Stimulated activated effector memory CD8-positive, alpha-beta T cell treated with anti-CD3 and anti-CD28 coated beads, Interleukin-12 subunit alpha, Interleukin-12 subunit beta, amount 100 ng/mL, for 72 hours (primary cell): ENCODE data around the gene UNCX.
"Not testable (repeated sequence)": the region's sequence is repeated elsewhere in the genome, so short reads cannot be mapped to it uniquely, and the experiment has no call there.

Experiments used
- ATAC-seq: fragments of 150-1000 bp; cut with Tn5 transposase; 2 replicates; pipeline ENCODE4 v1.10.0; 2021
- DNase-seq, 2 donors: peaks; one replicate each; pipeline ENCODE4 v3.0.0; 2021 to 2022; ENCODE audit warnings: low spot score in 2 of 2
- H3K27ac Mint-ChIP-seq: one replicate; pipeline ENCODE4 v1.8.0; 2022; ENCODE audit warnings: mild to moderate bottlenecking, mixed read lengths
- H3K36me3 Mint-ChIP-seq: one replicate; pipeline ENCODE4 v1.8.0; 2022; ENCODE audit warnings: mild to moderate bottlenecking, mixed read lengths
- H3K4me1 Mint-ChIP-seq: one replicate; pipeline ENCODE4 v1.8.0; 2022; ENCODE audit warnings: mixed read lengths
- H3K4me3 Mint-ChIP-seq: one replicate; pipeline ENCODE4 v1.8.0; 2022; ENCODE audit warnings: mild to moderate bottlenecking, mixed read lengths
- H3K9me3 Mint-ChIP-seq: one replicate; pipeline ENCODE4 v1.8.0; 2022; ENCODE audit warnings: mixed read lengths

UNCX gene

DNA sequence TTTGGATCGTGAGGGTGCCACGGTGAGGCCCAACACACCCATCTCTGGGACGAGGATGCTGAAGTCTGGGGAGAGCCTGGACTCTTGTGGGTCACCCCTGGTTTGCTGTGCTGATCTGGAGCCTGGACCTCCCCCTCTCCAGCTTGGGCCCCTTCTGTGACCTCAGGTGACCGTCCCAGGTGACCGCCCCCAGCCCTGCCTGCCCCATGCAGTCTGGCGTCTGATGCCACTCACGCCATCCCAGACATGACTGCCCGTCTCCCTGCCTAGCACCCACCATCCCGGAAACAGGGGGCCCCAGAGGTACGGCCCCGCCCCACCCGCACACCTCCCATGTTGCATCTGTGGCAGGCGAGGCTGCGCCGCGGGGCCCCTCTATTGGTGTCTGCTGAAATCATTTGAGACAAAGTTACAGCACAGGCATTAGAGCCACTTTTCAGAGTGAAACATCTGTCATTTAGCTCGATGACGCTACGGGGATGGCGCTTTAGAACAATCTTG lies 21.1 kb downstream of the UNCX start:
- peaks cover under 1% of the 10 kb centered on the region for H3K4me1 Mint-ChIP-seq
- no peak overlapping the region for H3K27ac Mint-ChIP-seq
- ATAC-seq (no peak), DNase-seq (no peak)
- H3K4me3 Mint-ChIP-seq, result no peak overlapping the region
- H3K36me3 Mint-ChIP-seq, result no peaks in the 10 kb centered on the region
- H3K9me3 Mint-ChIP-seq, result no peaks in the 10 kb centered on the region

- Mint-ChIP-seq H3K4me1 (no peaks in the 10 kb centered on the region), H3K9me3 (no peaks in the 10 kb centered on the region), H3K4me3 (no peak overlapping the region), H3K27ac (no peak overlapping the region), H3K36me3 (no peaks in the 10 kb centered on the region)
- DNase-seq, result no peak
- ATAC-seq, result no peak
Observed at GRCh38 chr7:1254281-1255079, 21.8 kb downstream of the UNCX start.

- H3K9me3 Mint-ChIP-seq, result no peaks in the 10 kb centered on the region
- no peak overlapping the region for H3K4me3 Mint-ChIP-seq
- H3K27ac Mint-ChIP-seq, result no peak overlapping the region
- no peaks in the 10 kb centered on the region for H3K36me3 Mint-ChIP-seq
- DNase-seq, result no peak
- ATAC-seq, result no peak
- H3K4me1 Mint-ChIP-seq, result no peaks in the 10 kb centered on the region
Observed at GRCh38 chr7:1255080-1255816, 22.6 kb downstream of the UNCX start.

- no peak overlapping the region for H3K4me3 Mint-ChIP-seq
Observed at GRCh38 chr7:1255817-1256340, 23.2 kb downstream of the UNCX start.

GRCh38 chr7:1256621-1257020 lies 23.9 kb downstream of the UNCX start:
- Mint-ChIP-seq H3K4me1 (no peaks in the 10 kb centered on the region), H3K4me3 (no peak overlapping the region), H3K27ac (no peak overlapping the region), H3K36me3 (no peaks in the 10 kb centered on the region), H3K9me3 (no peaks in the 10 kb centered on the region)
- DNase-seq (no peak), ATAC-seq (no peak)

More at GRCh38 chr7:1255817-1256340, 23.2 kb downstream of the UNCX start:
- Mint-ChIP-seq H3K27ac (no peak overlapping the region), H3K4me1 (no peaks in the 10 kb centered on the region), H3K9me3 (no peaks in the 10 kb centered on the region), H3K36me3 (no peaks in the 10 kb centered on the region)
- DNase-seq (no peak), ATAC-seq (no peak)

GRCh38 chr7:1257221-1257620 lies 24.5 kb downstream of the UNCX start:
- Mint-ChIP-seq H3K36me3 (no peaks in the 10 kb centered on the region), H3K9me3 (no peaks in the 10 kb centered on the region), H3K27ac (no peak overlapping the region), H3K4me1 (no peaks in the 10 kb centered on the region), H3K4me3 (no peak overlapping the region)
- DNase-seq, result no peak
- no peak for ATAC-seq

DNA sequence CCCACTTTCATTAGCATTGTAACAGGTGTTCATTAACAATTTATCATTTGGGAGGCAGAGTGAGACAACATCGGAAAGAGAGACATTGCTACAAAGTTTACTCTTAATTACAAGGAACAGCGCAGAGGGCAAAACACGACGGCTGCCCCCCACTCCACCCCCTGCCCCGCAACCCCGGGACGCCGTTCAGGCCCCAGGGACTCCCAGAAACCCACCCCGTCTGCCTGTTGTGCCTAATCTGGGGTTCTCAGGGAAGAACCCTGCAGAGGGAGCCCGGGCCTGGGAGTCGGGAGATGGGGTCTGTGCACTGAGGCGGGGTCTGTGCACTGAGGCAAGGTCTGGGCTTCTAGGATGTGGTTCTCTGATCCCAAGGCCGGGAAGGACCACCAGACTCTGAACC lies 25.2 kb downstream of the UNCX start:
- DNase-seq (no peak), ATAC-seq (no peak)
- H3K4me3 Mint-ChIP-seq, result no peak overlapping the region
- no peaks in the 10 kb centered on the region for H3K4me1 Mint-ChIP-seq
- H3K27ac Mint-ChIP-seq, result no peak overlapping the region
- no peaks in the 10 kb centered on the region for H3K9me3 Mint-ChIP-seq
- no peaks in the 10 kb centered on the region for H3K36me3 Mint-ChIP-seq

GRCh38 chr7:1259621-1260243 lies 27.1 kb downstream of the UNCX start:
- Mint-ChIP-seq H3K4me3 (no peak overlapping the region), H3K4me1 (no peaks in the 10 kb centered on the region), H3K27ac (no peak overlapping the region), H3K36me3 (no peaks in the 10 kb centered on the region), H3K9me3 (no peaks in the 10 kb centered on the region)
- no peak for ATAC-seq
- DNase-seq, result no peak

GRCh38 chr7:1260244-1260635 lies 27.6 kb downstream of the UNCX start:
- H3K4me3 Mint-ChIP-seq, result no peak overlapping the region
- H3K4me1 Mint-ChIP-seq, result no peaks in the 10 kb centered on the region
- H3K9me3 Mint-ChIP-seq, result no peaks in the 10 kb centered on the region
- ATAC-seq (no peak), DNase-seq (no peak)
- H3K36me3 Mint-ChIP-seq, result no peaks in the 10 kb centered on the region
- H3K27ac Mint-ChIP-seq, result no peak overlapping the region

DNA sequence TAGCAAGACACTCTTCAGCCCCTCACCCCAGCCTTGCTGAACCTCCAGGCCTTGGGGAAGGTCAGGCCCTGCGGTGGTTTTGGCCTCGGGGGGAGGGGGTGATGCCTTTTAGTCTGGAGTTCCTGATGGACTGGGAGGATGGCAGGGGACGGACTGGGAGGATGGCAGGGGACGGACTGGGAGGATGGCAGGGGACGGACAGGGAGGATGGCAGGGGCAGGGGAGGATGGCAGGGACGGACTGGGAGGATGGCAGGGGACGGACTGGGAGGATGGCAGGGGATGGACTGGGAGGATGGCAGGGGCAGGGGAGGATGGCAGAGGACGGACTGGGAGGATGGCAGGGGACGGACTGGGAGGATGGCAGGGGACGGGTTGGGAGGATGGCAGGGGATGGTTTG lies 28.4 kb downstream of the UNCX start:
- DNase-seq, H3K27ac Mint-ChIP-seq, H3K36me3 Mint-ChIP-seq, H3K9me3 Mint-ChIP-seq, ATAC-seq, H3K4me1 Mint-ChIP-seq, H3K4me3 Mint-ChIP-seq: not testable (repeated sequence)

DNA sequence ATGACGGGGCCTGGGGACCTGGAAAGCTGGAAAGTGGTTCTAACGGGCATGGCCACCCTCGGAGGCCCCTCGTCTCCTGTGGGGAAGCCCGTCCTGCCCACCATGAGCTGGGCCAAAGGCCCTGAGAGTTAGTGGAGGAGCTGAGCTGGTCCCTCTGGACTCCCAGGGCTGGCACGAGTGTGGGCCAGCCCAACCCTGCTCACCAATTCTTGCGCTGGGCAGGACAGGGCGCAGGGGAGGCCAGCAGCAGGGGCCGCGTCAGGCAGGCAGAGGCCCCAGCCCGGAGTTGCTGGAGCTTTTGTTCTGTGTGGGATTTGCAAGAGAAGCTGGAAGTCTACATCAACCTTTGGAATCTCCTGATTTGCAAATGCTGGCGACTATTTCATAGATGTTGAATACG lies 29.8 kb downstream of the UNCX start:
- no peaks in the 10 kb centered on the region for H3K4me1 Mint-ChIP-seq
- no peak for ATAC-seq
- no peak for DNase-seq
- H3K9me3 Mint-ChIP-seq, result no peaks in the 10 kb centered on the region
- no peaks in the 10 kb centered on the region for H3K36me3 Mint-ChIP-seq
- no peak overlapping the region for H3K4me3 Mint-ChIP-seq
- H3K27ac Mint-ChIP-seq, result no peak overlapping the region

- ATAC-seq (no peak), DNase-seq (no peak)
- Mint-ChIP-seq H3K4me3 (no peak overlapping the region), H3K36me3 (no peaks in the 10 kb centered on the region), H3K27ac (no peak overlapping the region), H3K4me1 (no peaks in the 10 kb centered on the region), H3K9me3 (no peaks in the 10 kb centered on the region)
Observed at GRCh38 chr7:1263391-1263951, 30.8 kb downstream of the UNCX start.

GRCh38 chr7:1264345-1265280 lies 31.9 kb downstream of the UNCX start:
- Mint-ChIP-seq H3K27ac (no peak overlapping the region), H3K9me3 (no peaks in the 10 kb centered on the region), H3K4me3 (no peak overlapping the region), H3K4me1 (no peaks in the 10 kb centered on the region), H3K36me3 (no peaks in the 10 kb centered on the region)
- DNase-seq (no peak), ATAC-seq (no peak)

- Mint-ChIP-seq H3K4me3 (no peak overlapping the region), H3K27ac (no peak overlapping the region), H3K36me3 (no peaks in the 10 kb centered on the region), H3K4me1 (no peaks in the 10 kb centered on the region), H3K9me3 (no peaks in the 10 kb centered on the region)
- no peak for ATAC-seq
- DNase-seq, result no peak
Observed at GRCh38 chr7:1267016-1267900, 34.6 kb downstream of the UNCX start.
